CD4-positive, alpha-beta T cell treated with Interleukin-21 for 1 hour (primary cell): ENCODE data around the gene NFKBIA.
"Not testable (repeated sequence)": the region's sequence is repeated elsewhere in the genome, so short reads cannot be mapped to it uniquely, and the experiment has no call there.

Experiments
- DNase-seq: peaks from one replicate; pipeline ENCODE4 v3.0.0-alpha.2; 2020

Gene NFKBIA

GRCh38 chr14:35404449-35405303, at the start of gene NFKBIA:
TSS of gene NFKBIA (minus strand) at chr14:35404749. CDS start at chr14:35404644, 105 bp downstream.
- peak; percentile 97 for DNase-seq

GRCh38 chr14:35446450-35446849, 41.9 kb upstream of the NFKBIA start:
- no peak for DNase-seq

- no peak for DNase-seq
Observed at GRCh38 chr14:35444104-35444503, 39.6 kb upstream of the NFKBIA start.

GRCh38 chr14:35441160-35441559, 36.6 kb upstream of the NFKBIA start:
- no peak for DNase-seq

GRCh38 chr14:35438910-35439713, 34.6 kb upstream of the NFKBIA start:
- DNase-seq, result no peak

- not testable (repeated sequence) for DNase-seq
Observed at GRCh38 chr14:35438492-35438891, 33.9 kb upstream of the NFKBIA start.

- no peak for DNase-seq
Observed at GRCh38 chr14:35435177-35435576, 30.6 kb upstream of the NFKBIA start.

GRCh38 chr14:35433826-35434225, 29.3 kb upstream of the NFKBIA start:
- no peak for DNase-seq

GRCh38 chr14:35430459-35431199, 26.1 kb upstream of the NFKBIA start:
- no peak for DNase-seq

GRCh38 chr14:35429951-35430350, 25.4 kb upstream of the NFKBIA start:
- DNase-seq, result no peak

GRCh38 chr14:35425850-35426249, 21.3 kb upstream of the NFKBIA start:
- no peak for DNase-seq

- DNase-seq, result no peak
Observed at GRCh38 chr14:35423621-35424020, 19.1 kb upstream of the NFKBIA start.

GRCh38 chr14:35420036-35420811, 15.7 kb upstream of the NFKBIA start:
- DNase-seq, result no peak

- no peak for DNase-seq
Observed at GRCh38 chr14:35419429-35419841, 14.9 kb upstream of the NFKBIA start.

GRCh38 chr14:35418093-35418492, 13.5 kb upstream of the NFKBIA start:
- no peak for DNase-seq

GRCh38 chr14:35416108-35416750, 11.7 kb upstream of the NFKBIA start:
- DNase-seq, result peak; percentile 86

GRCh38 chr14:35414365-35414764, 9.8 kb upstream of the NFKBIA start:
- DNase-seq, result no peak

- no peak for DNase-seq
Observed at GRCh38 chr14:35412272-35413056, 7.9 kb upstream of the NFKBIA start.

- DNase-seq, result no peak
Observed at GRCh38 chr14:35410858-35411257, 6.3 kb upstream of the NFKBIA start.

- no peak for DNase-seq
Observed at GRCh38 chr14:35409595-35409994, 5.0 kb upstream of the NFKBIA start.

GRCh38 chr14:35408026-35408425, 3.5 kb upstream of the NFKBIA start:
- DNase-seq, result no peak
